Effector memory CD8-positive, alpha-beta T cell (primary cell): ENCODE results near the gene ADAM15.

Experiments
- ATAC-seq: fragments of 150-1000 bp; cut with Tn5 transposase; replicated peaks from 2 replicates; pipeline ENCODE4 v1.10.0; 2021; ENCODE audit warnings: mild to moderate bottlenecking, moderate library complexity
- DNase-seq, 3 experiments: peaks; one replicate each; pipeline ENCODE4 v3.0.0; 2021
- H3K27ac Mint-ChIP-seq, 2 donors: one replicate each; pipeline ENCODE4 v1.8.0; 2022; ENCODE audit warnings: mild to moderate bottlenecking in 2 of 2, mixed read lengths in 2 of 2, moderate library complexity in 2 of 2
- H3K27me3 Mint-ChIP-seq, 2 donors: one replicate each; pipeline ENCODE4 v1.8.0; 2022; ENCODE audit warnings: mixed read lengths in 2 of 2
- H3K36me3 Mint-ChIP-seq: one replicate; pipeline ENCODE4 v1.8.0; 2022; ENCODE audit warnings: mild to moderate bottlenecking, moderate library complexity, mixed read lengths; ENCODE audit not compliant: insufficient read depth
- H3K4me1 Mint-ChIP-seq, 2 donors: one replicate each; pipeline ENCODE4 v1.8.0; 2022; ENCODE audit warnings: low read depth in 2 of 2, mixed read lengths in 2 of 2
- H3K4me3 Mint-ChIP-seq, 2 donors: one replicate each; pipeline ENCODE4 v1.8.0; 2022; ENCODE audit warnings: mild to moderate bottlenecking in 2 of 2, mixed read lengths in 2 of 2, moderate library complexity in 2 of 2
- H3K9me3 Mint-ChIP-seq, 2 donors: one replicate each; pipeline ENCODE4 v1.8.0; 2022; ENCODE audit warnings: mixed read lengths in 2 of 2

ADAM15 gene

GRCh38 chr1:155070721-155071569, 19.8 kb downstream of the ADAM15 start:
- DNase-seq = peak; percentile 61 to 75 (median 70)
- peaks cover 12 to 14% of the 10 kb centered on the region in 2 donors for H3K4me1 Mint-ChIP-seq
- ATAC-seq = peak; percentile 98
- peaks cover 13% of the 10 kb centered on the region for H3K36me3 Mint-ChIP-seq
- H3K27me3 Mint-ChIP-seq = no peaks in the 10 kb centered on the region
- H3K4me3 Mint-ChIP-seq = peak overlapping the region; percentile 7 to 40
- H3K9me3 Mint-ChIP-seq = no peaks in the 10 kb centered on the region
- H3K27ac Mint-ChIP-seq = no peak overlapping the region

- Mint-ChIP-seq H3K9me3 (no peaks in the 10 kb centered on the region), H3K4me3 (peak overlapping the region; percentile 7 to 40), H3K36me3 (peaks cover 11% of the 10 kb centered on the region), H3K4me1 (peaks cover 7 to 9% of the 10 kb centered on the region in 2 donors), H3K27me3 (no peaks in the 10 kb centered on the region), H3K27ac (no peak overlapping the region)
- ATAC-seq (no peak), DNase-seq (no peak)
These were observed 20.6 kb downstream of the ADAM15 start for GRCh38 chr1:155071701-155072100.

GRCh38 chr1:155072531-155073289, 21.6 kb downstream of the ADAM15 start:
- no peaks in the 10 kb centered on the region for H3K27me3 Mint-ChIP-seq
- no peak overlapping the region for H3K27ac Mint-ChIP-seq
- peaks cover 6 to 9% of the 10 kb centered on the region in 2 donors for H3K4me1 Mint-ChIP-seq
- no peak overlapping the region for H3K4me3 Mint-ChIP-seq
- no peak for ATAC-seq
- no peak for DNase-seq
- peaks cover 5% of the 10 kb centered on the region for H3K36me3 Mint-ChIP-seq
- H3K9me3 Mint-ChIP-seq = no peaks in the 10 kb centered on the region

GRCh38 chr1:155073377-155074242, 22.5 kb downstream of the ADAM15 start:
- peaks cover 6 to 12% of the 10 kb centered on the region in 2 donors for H3K4me1 Mint-ChIP-seq
- ATAC-seq (no peak), DNase-seq (no peak)
- no peaks in the 10 kb centered on the region for H3K9me3 Mint-ChIP-seq
- no peaks in the 10 kb centered on the region for H3K27me3 Mint-ChIP-seq
- H3K4me3 Mint-ChIP-seq = no peak overlapping the region
- no peak overlapping the region for H3K27ac Mint-ChIP-seq
- H3K36me3 Mint-ChIP-seq = peaks cover 5% of the 10 kb centered on the region

- ATAC-seq (no peak), DNase-seq (no peak)
- H3K27me3 Mint-ChIP-seq = peaks cover 9 to 11% of the 10 kb centered on the region in 2 donors
- peaks cover 11 to 18% of the 10 kb centered on the region in 2 donors for H3K4me1 Mint-ChIP-seq
- H3K9me3 Mint-ChIP-seq = no peaks in the 10 kb centered on the region
- peaks cover 9% of the 10 kb centered on the region for H3K36me3 Mint-ChIP-seq
- H3K27ac Mint-ChIP-seq = no peak overlapping the region
- H3K4me3 Mint-ChIP-seq = no peak overlapping the region
These were observed 24.4 kb downstream of the ADAM15 start for GRCh38 chr1:155075535-155075934.

- DNase-seq (no peak), ATAC-seq (no peak)
- H3K9me3 Mint-ChIP-seq = no peaks in the 10 kb centered on the region
- peaks cover 12 to 16% of the 10 kb centered on the region in 2 donors for H3K27me3 Mint-ChIP-seq
- no peak overlapping the region for H3K4me3 Mint-ChIP-seq
- no peak overlapping the region for H3K27ac Mint-ChIP-seq
- H3K36me3 Mint-ChIP-seq = peaks cover 4% of the 10 kb centered on the region
- peaks cover 11 to 18% of the 10 kb centered on the region in 2 donors for H3K4me1 Mint-ChIP-seq
These were observed 25.3 kb downstream of the ADAM15 start for GRCh38 chr1:155076371-155076770.

- H3K4me3 Mint-ChIP-seq = no peak overlapping the region
These were observed 26.2 kb downstream of the ADAM15 start for GRCh38 chr1:155077346-155077745.

GRCh38 chr1:155077758-155078445, 26.8 kb downstream of the ADAM15 start:
- peaks cover 23 to 29% of the 10 kb centered on the region in 2 donors for H3K4me1 Mint-ChIP-seq
- ATAC-seq = no peak

More at GRCh38 chr1:155077346-155077745, 26.2 kb downstream of the ADAM15 start:
- peaks cover 4% of the 10 kb centered on the region for H3K36me3 Mint-ChIP-seq
- no peak overlapping the region for H3K27ac Mint-ChIP-seq
- H3K4me1 Mint-ChIP-seq = peaks cover 18 to 25% of the 10 kb centered on the region in 2 donors
- DNase-seq (no peak), ATAC-seq (no peak)
- no peaks in the 10 kb centered on the region for H3K9me3 Mint-ChIP-seq
- peaks cover 22 to 25% of the 10 kb centered on the region in 2 donors for H3K27me3 Mint-ChIP-seq

GRCh38 chr1:155078469-155079209, 27.5 kb downstream of the ADAM15 start, which contains the start of gene EFNA3:
Gene EFNA3 (plus strand): TSS chr1:155078837. CDS start chr1:155078942, 105 bp downstream.
- peak within 1 kb of the TSS; percentile 14 to 39 for H3K27ac Mint-ChIP-seq
- peaks cover 31 to 38% of the 10 kb centered on the region in 2 donors for H3K27me3 Mint-ChIP-seq
- H3K4me1 Mint-ChIP-seq = peaks cover 23 to 29% of the 10 kb centered on the region in 2 donors
- H3K36me3 Mint-ChIP-seq = peaks cover 4% of the 10 kb centered on the region
- peak in 2 of 3 experiments; percentile 41 to 42 for DNase-seq
- peak within 1 kb of the TSS; percentile 81 to 88 for H3K4me3 Mint-ChIP-seq
- no peaks in the 10 kb centered on the region for H3K9me3 Mint-ChIP-seq
- ATAC-seq = peak; percentile 47

More at GRCh38 chr1:155077758-155078445, 26.8 kb downstream of the ADAM15 start:
- Mint-ChIP-seq H3K36me3 (peaks cover 4% of the 10 kb centered on the region), H3K27me3 (peaks cover 28 to 31% of the 10 kb centered on the region in 2 donors), H3K9me3 (no peaks in the 10 kb centered on the region), H3K27ac (no peak overlapping the region), H3K4me3 (peak overlapping the region; percentile 81 to 88)
- no peak for DNase-seq

GRCh38 chr1:155079210-155079486, 28.0 kb downstream of the ADAM15 start:
- Mint-ChIP-seq H3K4me3 (peak overlapping the region; percentile 81 to 88), H3K27me3 (peaks cover 36 to 43% of the 10 kb centered on the region in 2 donors), H3K27ac (peak overlapping the region; percentile 14 to 39), H3K4me1 (peaks cover 23 to 30% of the 10 kb centered on the region in 2 donors), H3K36me3 (peaks cover 4% of the 10 kb centered on the region), H3K9me3 (no peaks in the 10 kb centered on the region)
- ATAC-seq = peak; percentile 7
- DNase-seq = no peak

GRCh38 chr1:155079487-155080311, 28.6 kb downstream of the ADAM15 start:
- no peak for DNase-seq
- peaks cover 40 to 49% of the 10 kb centered on the region in 2 donors for H3K27me3 Mint-ChIP-seq
- H3K27ac Mint-ChIP-seq = peak overlapping the region; percentile 14 to 39

More at GRCh38 chr1:155079487-155080311, 28.6 kb downstream of the ADAM15 start:
- peak; percentile 23 for ATAC-seq
- Mint-ChIP-seq H3K9me3 (no peaks in the 10 kb centered on the region), H3K4me1 (peaks cover 29 to 36% of the 10 kb centered on the region in 2 donors), H3K4me3 (peak overlapping the region; percentile 81 to 88), H3K36me3 (peaks cover 8% of the 10 kb centered on the region)
